Activated CD4-positive, alpha-beta T cell treated with anti-CD3 and anti-CD28 coated beads, Interleukin-2, amount 10 ng/mL, durations not matched to agents 24 days and 14 days (primary cell): Measurements from ENCODE around the gene PTPMT1. TPM values are rescaled to one million over a fixed set of nuclear protein-coding genes. Genes with fewer than 3 reads are reported as not detected.
"Not testable (repeated sequence)": the region's sequence is repeated elsewhere in the genome, so short reads cannot be mapped to it uniquely, and the experiment has no call there.

Experiments
- DNase-seq: peaks from one replicate; pipeline ENCODE4 v3.0.0; 2022
- H3K27ac Mint-ChIP-seq: one replicate; pipeline ENCODE4 v1.8.0; 2022; ENCODE audit warnings: mild to moderate bottlenecking, mixed read lengths
- H3K27me3 Mint-ChIP-seq: one replicate; pipeline ENCODE4 v1.8.0; 2022; ENCODE audit warnings: mixed read lengths
- H3K36me3 Mint-ChIP-seq: one replicate; pipeline ENCODE4 v1.8.0; 2022; ENCODE audit warnings: low read depth, mild to moderate bottlenecking, mixed read lengths
- H3K4me1 Mint-ChIP-seq: one replicate; pipeline ENCODE4 v1.8.0; 2021; ENCODE audit warnings: mixed read lengths
- H3K4me3 Mint-ChIP-seq: one replicate; pipeline ENCODE4 v1.8.0; 2022; ENCODE audit warnings: mild to moderate bottlenecking, moderate library complexity, mixed read lengths
- H3K9me3 Mint-ChIP-seq: one replicate; pipeline ENCODE4 v1.8.0; 2021; ENCODE audit warnings: mixed read lengths
- intact Hi-C: fragments of 100-400 bp; cut with micrococcal nuclease; formaldehyde crosslinking; loops from one replicate; pipeline ENCODE4 v1.15.1; 2023
- total RNA-seq: library from RNA; stranded (reverse); gene quantifications from 2 replicates; pipeline ENCODE4 v1.2.3, GENCODE V29; 2022

PTPMT1 gene
- total RNA-seq, 1 donor from 2014 or later = 54.9 TPM

DNA sequence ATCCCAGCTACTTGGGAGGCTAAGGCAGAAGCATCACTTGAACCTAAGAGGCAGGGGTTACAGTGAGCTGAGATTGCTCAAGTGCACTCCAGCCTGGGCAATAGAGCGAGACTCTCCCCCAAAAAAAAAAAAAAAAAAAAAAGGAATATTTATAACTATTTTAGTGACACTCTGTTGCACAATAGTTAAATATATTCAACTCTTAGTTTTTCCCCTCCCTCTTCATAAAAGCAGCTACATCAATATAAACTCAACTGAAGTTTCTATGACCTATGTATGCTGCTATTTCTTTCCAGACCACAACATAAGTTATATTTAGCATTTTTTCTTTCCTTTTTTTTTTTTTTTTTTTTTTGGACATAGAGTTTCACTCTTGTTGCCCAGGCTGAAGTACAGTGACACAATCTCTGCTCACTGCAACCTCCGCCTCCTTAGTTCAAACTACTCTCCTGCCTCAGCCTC is 31.7 kb upstream of the PTPMT1 start:
- DNase-seq = no peak
- H3K27ac Mint-ChIP-seq = no peak overlapping the region
- peaks cover 10% of the 10 kb centered on the region for H3K36me3 Mint-ChIP-seq

GRCh38 chr11:47534704-47535251 is 30.6 kb upstream of the PTPMT1 start:
- peaks cover 20% of the 10 kb centered on the region for H3K4me1 Mint-ChIP-seq
- no peaks in the 10 kb centered on the region for H3K9me3 Mint-ChIP-seq
- no peak overlapping the region for H3K4me3 Mint-ChIP-seq
- H3K36me3 Mint-ChIP-seq = peaks cover 13% of the 10 kb centered on the region
- no peaks in the 10 kb centered on the region for H3K27me3 Mint-ChIP-seq
- intact Hi-C loops = no loop called here
- H3K27ac Mint-ChIP-seq = no peak overlapping the region
- no peak for DNase-seq

More for the DNA sequence above, 31.7 kb upstream of the PTPMT1 start:
- no peaks in the 10 kb centered on the region for H3K9me3 Mint-ChIP-seq
- intact Hi-C loops = no loop called here
- no peaks in the 10 kb centered on the region for H3K27me3 Mint-ChIP-seq
- H3K4me3 Mint-ChIP-seq = no peak overlapping the region
- peaks cover 15% of the 10 kb centered on the region for H3K4me1 Mint-ChIP-seq

GRCh38 chr11:47536915-47537314 is 28.5 kb upstream of the PTPMT1 start:
- H3K27ac Mint-ChIP-seq = no peak overlapping the region
- H3K4me1 Mint-ChIP-seq = peaks cover 32% of the 10 kb centered on the region
- peaks cover 21% of the 10 kb centered on the region for H3K36me3 Mint-ChIP-seq
- no peaks in the 10 kb centered on the region for H3K9me3 Mint-ChIP-seq
- no peak for DNase-seq
- no peak overlapping the region for H3K4me3 Mint-ChIP-seq
- H3K27me3 Mint-ChIP-seq = no peaks in the 10 kb centered on the region
- intact Hi-C loops = no loop called here

DNA sequence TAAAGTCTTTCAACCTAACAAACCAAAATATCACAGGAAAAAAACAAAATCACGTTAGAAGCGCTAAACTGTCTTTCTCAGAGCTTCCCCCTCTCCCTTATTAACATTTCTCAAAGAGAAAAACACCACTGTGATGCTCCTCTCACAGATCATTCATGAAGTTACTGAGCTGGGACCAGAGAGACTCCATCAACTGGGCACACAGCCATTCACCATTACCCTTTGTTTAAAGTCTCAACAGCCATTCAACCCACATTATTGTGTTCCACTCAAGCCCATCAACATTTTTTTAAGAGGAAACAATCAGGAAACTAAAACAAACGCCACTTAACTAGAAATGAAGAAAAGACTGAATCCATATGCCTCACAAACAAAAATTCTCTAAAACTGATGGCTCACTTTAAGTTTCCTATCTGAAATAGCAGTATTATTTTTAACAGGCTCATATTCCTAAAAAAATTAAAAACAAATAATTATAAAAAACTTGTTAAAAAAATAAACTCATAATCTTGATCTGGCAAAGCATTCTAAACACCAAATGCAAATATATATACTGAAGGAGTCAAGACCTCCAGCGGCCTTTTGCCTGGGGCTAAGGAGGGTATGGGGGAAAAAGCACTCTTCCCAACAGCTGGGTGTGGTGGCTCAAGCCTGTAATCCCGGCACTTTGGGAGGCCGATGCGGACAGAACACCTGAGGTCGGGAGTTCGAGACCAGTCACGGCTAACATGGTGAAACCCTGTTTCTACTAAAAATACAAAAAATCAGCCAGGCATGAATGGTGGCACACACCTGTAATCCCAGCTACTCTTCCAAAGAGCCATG is 26.4 kb upstream of the PTPMT1 start:
- Mint-ChIP-seq H3K36me3 (peaks cover 21% of the 10 kb centered on the region), H3K4me1 (peaks cover 32% of the 10 kb centered on the region), H3K27me3 (no peaks in the 10 kb centered on the region), H3K4me3 (no peak overlapping the region), H3K27ac (peak overlapping the region; percentile 81), H3K9me3 (no peaks in the 10 kb centered on the region)
- no peak for DNase-seq
- intact Hi-C loops = no loop called here

GRCh38 chr11:47539681-47540039 is 25.7 kb upstream of the PTPMT1 start:
- Mint-ChIP-seq H3K4me1 (peaks cover 36% of the 10 kb centered on the region), H3K36me3 (peaks cover 23% of the 10 kb centered on the region), H3K27me3 (no peaks in the 10 kb centered on the region), H3K4me3 (no peak overlapping the region), H3K27ac (peak overlapping the region; percentile 81), H3K9me3 (no peaks in the 10 kb centered on the region)
- no peak for DNase-seq
- intact Hi-C loops = loop anchor here (1.0 to 2.0 kb wide), 2 partner anchors 16 to 25 kb away; no protein-coding TSS in a partner anchor

- peak overlapping the region; percentile 81 for H3K27ac Mint-ChIP-seq
- no peak for DNase-seq
- H3K9me3 Mint-ChIP-seq = no peaks in the 10 kb centered on the region
- H3K27me3 Mint-ChIP-seq = no peaks in the 10 kb centered on the region
- H3K4me3 Mint-ChIP-seq = peak overlapping the region; percentile 32
- H3K4me1 Mint-ChIP-seq = peaks cover 32% of the 10 kb centered on the region
- peaks cover 20% of the 10 kb centered on the region for H3K36me3 Mint-ChIP-seq
- intact Hi-C loops = loop anchor here (2.0 kb wide), 1 partner anchor 26 kb away; no protein-coding TSS in a partner anchor
Measured at GRCh38 chr11:47541070-47541469, 24.3 kb upstream of the PTPMT1 start.

- H3K27me3 Mint-ChIP-seq = no peaks in the 10 kb centered on the region
- no peak for DNase-seq
- no peaks in the 10 kb centered on the region for H3K9me3 Mint-ChIP-seq
- H3K36me3 Mint-ChIP-seq = peaks cover 30% of the 10 kb centered on the region
- peaks cover 37% of the 10 kb centered on the region for H3K4me1 Mint-ChIP-seq
- no peak overlapping the region for H3K27ac Mint-ChIP-seq
- H3K4me3 Mint-ChIP-seq = no peak overlapping the region
- intact Hi-C loops = no loop called here
Measured at GRCh38 chr11:47545298-47545697, 20.1 kb upstream of the PTPMT1 start.

GRCh38 chr11:47546274-47546673 is 19.1 kb upstream of the PTPMT1 start:
- H3K4me3 Mint-ChIP-seq, H3K27ac Mint-ChIP-seq, DNase-seq, H3K27me3 Mint-ChIP-seq, H3K9me3 Mint-ChIP-seq, intact Hi-C loops: not testable (repeated sequence)
- Mint-ChIP-seq H3K4me1 (peaks cover 35% of the 10 kb centered on the region), H3K36me3 (peaks cover 28% of the 10 kb centered on the region)

- H3K4me1 Mint-ChIP-seq = peaks cover 37% of the 10 kb centered on the region
- peak overlapping the region; percentile 93 for H3K4me3 Mint-ChIP-seq
- no peaks in the 10 kb centered on the region for H3K9me3 Mint-ChIP-seq
- no peak for DNase-seq
- peaks cover 35% of the 10 kb centered on the region for H3K36me3 Mint-ChIP-seq
- H3K27ac Mint-ChIP-seq = peak overlapping the region; percentile 17
- H3K27me3 Mint-ChIP-seq = no peaks in the 10 kb centered on the region
- intact Hi-C loops = loop anchor here (5.0 to 10.0 kb wide), 2 partner anchors 217 to 286 kb away; partner anchors contain the start of gene FNBP4
Measured at GRCh38 chr11:47550288-47551047, 14.9 kb upstream of the PTPMT1 start.

GRCh38 chr11:47551086-47551485 is 14.3 kb upstream of the PTPMT1 start:
- Mint-ChIP-seq H3K36me3 (peaks cover 35% of the 10 kb centered on the region), H3K27me3 (no peaks in the 10 kb centered on the region), H3K4me1 (peaks cover 37% of the 10 kb centered on the region), H3K9me3 (no peaks in the 10 kb centered on the region), H3K27ac (peak overlapping the region; percentile 95), H3K4me3 (peak overlapping the region; percentile 93)
- intact Hi-C loops = loop anchor here (5.0 to 10.0 kb wide), 2 partner anchors 216 to 286 kb away; partner anchors contain the start of gene FNBP4
- peak; percentile 65 for DNase-seq

GRCh38 chr11:47552056-47552565 is 13.3 kb upstream of the PTPMT1 start:
- intact Hi-C loops = loop anchor here (2.0 to 10.0 kb wide), 7 partner anchors 27 to 287 kb away; partner anchors contain the start of genes FNBP4, MTCH2 and PSMC3
- H3K27me3 Mint-ChIP-seq = no peaks in the 10 kb centered on the region

DNA sequence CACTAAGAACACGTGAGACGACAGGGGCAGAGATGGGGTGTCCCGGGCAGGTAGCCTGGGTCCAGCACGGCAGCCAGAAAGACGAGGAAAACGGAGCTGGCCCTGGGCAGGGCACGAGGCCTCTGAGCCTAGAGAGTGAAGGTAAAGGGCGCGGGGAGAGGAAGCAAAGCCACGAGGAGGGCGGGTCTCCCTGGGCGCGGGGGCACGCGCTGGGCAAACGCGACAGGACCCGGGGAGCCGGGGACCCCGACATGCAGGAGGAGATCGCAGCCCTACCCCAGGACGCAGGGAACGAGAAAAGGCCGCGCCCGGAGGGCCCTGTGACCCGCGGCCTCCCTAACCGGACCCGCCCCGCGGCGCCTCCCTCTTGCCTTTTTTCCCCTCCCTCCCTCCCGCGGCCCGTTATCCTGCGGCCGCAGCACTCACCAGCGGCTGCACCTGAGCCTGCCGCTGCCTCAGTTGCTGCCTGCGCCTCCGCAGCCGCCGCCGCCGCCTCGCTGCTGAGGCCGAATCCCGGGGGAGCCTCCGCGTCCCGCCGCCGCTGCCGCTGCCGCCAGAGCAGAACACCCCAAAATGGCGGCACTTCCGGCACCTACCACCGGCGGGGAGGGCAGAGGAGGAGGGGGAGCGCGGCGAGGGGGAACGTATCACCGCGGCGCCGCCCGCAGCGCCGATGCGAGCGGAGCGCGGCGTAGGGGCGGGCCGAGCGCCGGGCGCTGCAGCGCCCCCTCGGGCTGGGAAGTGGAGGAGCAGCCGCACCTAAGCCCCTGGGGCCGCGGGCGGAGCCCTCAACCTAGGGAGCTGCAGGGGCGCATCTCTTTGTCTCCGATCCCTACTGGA is 12.6 kb upstream of the PTPMT1 start, which contains the start of gene CELF1:
TSS of gene CELF1 (minus strand) at position 567 of the 840 bp plus-strand sequence. CDS start 53,609 bp downstream, outside the sequence.
- intact Hi-C loops = loop anchor here (1.0 to 10.0 kb wide), 9 partner anchors 13 to 288 kb away; partner anchors contain the start of genes FNBP4, MTCH2, NDUFS3 and PSMC3
- H3K27ac Mint-ChIP-seq = peak within 1 kb of the TSS; percentile 95
- DNase-seq = peak; percentile 98
- peaks cover 29% of the 10 kb centered on the region for H3K36me3 Mint-ChIP-seq
- H3K27me3 Mint-ChIP-seq = no peaks in the 10 kb centered on the region
- no peaks in the 10 kb centered on the region for H3K9me3 Mint-ChIP-seq
- peak within 1 kb of the TSS; percentile 93 for H3K4me3 Mint-ChIP-seq
- H3K4me1 Mint-ChIP-seq = peaks cover 32% of the 10 kb centered on the region

More at GRCh38 chr11:47552056-47552565, 13.3 kb upstream of the PTPMT1 start:
- Mint-ChIP-seq H3K4me1 (peaks cover 35% of the 10 kb centered on the region), H3K4me3 (peak overlapping the region; percentile 93), H3K27ac (peak overlapping the region; percentile 95), H3K9me3 (no peaks in the 10 kb centered on the region), H3K36me3 (peaks cover 32% of the 10 kb centered on the region)
- DNase-seq = no peak
